Tibial nerve (tissue), 4 donors: ENCODE results near the gene CEP95. TPM values are rescaled to one million over a fixed set of nuclear protein-coding genes. Genes with fewer than 3 reads are reported as not detected.
"Not testable (repeated sequence)": the region's sequence is repeated elsewhere in the genome, so short reads cannot be mapped to it uniquely, and the experiment has no call there.

ENCODE experiments used
- DNase-seq, 2 donors: peaks; one replicate each; pipeline ENCODE4 v3.0.0-alpha.2; 2019; ENCODE audit warnings: low spot score in 2 of 2
- H3K27ac ChIP-seq, 4 donors: fragments of 200-600 bp; sonication (generic) in 3 of 4; one replicate each; pipeline ENCODE4 v1.5.1; 2017 to 2019; ENCODE audit warnings: mild to moderate bottlenecking in 1 of 4
- H3K27me3 ChIP-seq, 2 donors: fragments of 200-600 bp; sonication (generic) in 1 of 2; one replicate each; pipeline versions ENCODE4 v1.5.1 to v1.6.0; 2017 to 2019
- H3K36me3 ChIP-seq, 3 donors: fragments of 200-600 bp; sonication (generic); one replicate each; pipeline ENCODE4 v1.5.1; 2018 to 2019
- H3K4me1 ChIP-seq, 4 donors: fragments of 200-600 bp; sonication (generic) in 3 of 4; one replicate each; pipeline ENCODE4 v1.5.1; 2017 to 2019
- H3K4me3 ChIP-seq, 4 donors: fragments of 200-600 bp; sonication (generic) in 3 of 4; one replicate each; pipeline ENCODE4 v1.5.1; 2017 to 2019; ENCODE audit warnings: mild to moderate bottlenecking in 1 of 4, moderate library complexity in 1 of 4
- H3K9me3 ChIP-seq, 4 donors: fragments of 200-600 bp; sonication (generic) in 3 of 4; one replicate each; pipeline ENCODE4 v1.5.1; 2017 to 2019
- EP300 ChIP-seq, 2 donors: sonication (generic); formaldehyde crosslinking; IDR thresholded peaks; one replicate each; pipeline ENCODE4 v1.6.1; 2017; ENCODE audit warnings: antibody characterized with exemption in 2 of 2, mild to moderate bottlenecking in 1 of 2
- POLR2A ChIP-seq, 2 donors: fragments of 450-650 bp; IDR thresholded peaks; one replicate each; pipeline ENCODE4 v1.6.1; 2017; ENCODE audit warnings: antibody characterized with exemption in 2 of 2, mild to moderate bottlenecking in 2 of 2, moderate library complexity in 2 of 2
- WGBS, 2 donors: methylation state at CpG; one replicate each; pipeline ENCODE4 v1.1.5; 2018; 5-methylcytosine and 5-hydroxymethylcytosine counted together
- total RNA-seq, 4 donors: library from RNA; depleted of rRNA; stranded (reverse); fragments of >200 nt; gene quantifications; one replicate each; pipeline ENCODE4 v1.1.0, GENCODE V29; 2016
- TF ChIP-seq, protein P1 (sequence below), 5 experiments: fragments of 200-600 bp in 3 of 5; fragments of 450-650 bp in 2 of 5; sonication (generic) in 3 of 5; IDR thresholded peaks; one replicate each; pipeline ENCODE4 v1.5.1; 2016 to 2019; ENCODE audit warnings: antibody characterized with exemption in 5 of 5, mild to moderate bottlenecking in 3 of 5, moderate library complexity in 2 of 5

CEP95 gene
- total RNA-seq, 4 donors from 2014 or later, result 45.7 to 73.9 (median 59.3) TPM

DNA sequence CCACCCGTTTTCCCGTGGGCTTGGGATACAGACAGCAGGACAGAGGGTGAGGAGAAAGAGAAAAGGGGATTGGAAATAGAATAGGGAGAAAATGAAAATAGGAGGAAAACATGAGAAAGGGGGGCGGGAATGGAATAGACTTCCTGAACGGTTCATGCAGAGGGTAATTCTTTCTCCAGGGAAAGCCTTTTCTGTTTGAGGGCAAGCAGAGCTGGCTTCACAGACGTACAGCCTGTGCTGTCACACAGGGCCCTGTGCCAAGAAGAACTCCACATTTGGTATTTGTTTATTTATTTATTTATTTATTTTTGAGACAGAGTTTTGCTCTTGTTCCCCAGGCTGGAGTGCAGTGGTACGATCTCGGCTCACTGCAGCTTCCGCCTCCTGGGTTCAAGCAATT is 45.8 kb upstream of the CEP95 start:
- H3K4me1 ChIP-seq, result peaks cover 0 to 22% (median 12%) of the 10 kb centered on the region in 4 donors
- TF ChIP-seq, protein P1, sequence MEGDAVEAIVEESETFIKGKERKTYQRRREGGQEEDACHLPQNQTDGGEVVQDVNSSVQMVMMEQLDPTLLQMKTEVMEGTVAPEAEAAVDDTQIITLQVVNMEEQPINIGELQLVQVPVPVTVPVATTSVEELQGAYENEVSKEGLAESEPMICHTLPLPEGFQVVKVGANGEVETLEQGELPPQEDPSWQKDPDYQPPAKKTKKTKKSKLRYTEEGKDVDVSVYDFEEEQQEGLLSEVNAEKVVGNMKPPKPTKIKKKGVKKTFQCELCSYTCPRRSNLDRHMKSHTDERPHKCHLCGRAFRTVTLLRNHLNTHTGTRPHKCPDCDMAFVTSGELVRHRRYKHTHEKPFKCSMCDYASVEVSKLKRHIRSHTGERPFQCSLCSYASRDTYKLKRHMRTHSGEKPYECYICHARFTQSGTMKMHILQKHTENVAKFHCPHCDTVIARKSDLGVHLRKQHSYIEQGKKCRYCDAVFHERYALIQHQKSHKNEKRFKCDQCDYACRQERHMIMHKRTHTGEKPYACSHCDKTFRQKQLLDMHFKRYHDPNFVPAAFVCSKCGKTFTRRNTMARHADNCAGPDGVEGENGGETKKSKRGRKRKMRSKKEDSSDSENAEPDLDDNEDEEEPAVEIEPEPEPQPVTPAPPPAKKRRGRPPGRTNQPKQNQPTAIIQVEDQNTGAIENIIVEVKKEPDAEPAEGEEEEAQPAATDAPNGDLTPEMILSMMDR (IDR thresholded peaks at IDR 0.05), result no peak
- TF ChIP-seq POLR2A (IDR thresholded peaks at IDR 0.05), result no peak
- TF ChIP-seq EP300 (IDR thresholded peaks at IDR 0.05), result no peak
- WGBS, 2 donors, result 53 to 57% methylated on average over 8 of the region's 8 CpGs
- no peak overlapping the region for H3K4me3 ChIP-seq
- H3K27ac ChIP-seq, result no peak overlapping the region
- no peak for DNase-seq
- H3K36me3 ChIP-seq, result no peaks in the 10 kb centered on the region
- no peaks in the 10 kb centered on the region for H3K9me3 ChIP-seq
- no peaks in the 10 kb centered on the region for H3K27me3 ChIP-seq

DNA sequence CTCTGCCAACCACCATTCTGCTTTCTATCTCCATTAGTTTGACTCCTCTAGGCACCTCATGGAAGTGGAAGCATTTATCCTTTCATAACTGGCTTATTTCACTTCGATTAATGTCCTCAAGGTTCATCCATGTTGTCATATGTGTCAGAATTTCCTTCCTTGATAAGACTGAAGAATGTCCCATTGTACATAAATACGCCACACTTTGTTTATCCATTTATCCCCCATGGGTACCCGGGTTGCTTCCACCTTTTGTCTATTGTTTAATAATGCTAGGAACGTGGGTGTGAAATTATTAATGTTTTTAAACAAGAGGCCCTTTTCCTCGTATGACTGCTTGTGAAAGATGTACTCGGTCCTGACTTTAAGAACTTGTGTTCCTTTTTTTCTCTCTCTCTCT is 45.0 kb upstream of the CEP95 start:
- Histone ChIP-seq H3K4me3 (no peak overlapping the region), H3K4me1 (peaks cover 0 to 22% (median 7%) of the 10 kb centered on the region in 4 donors), H3K27ac (no peak overlapping the region), H3K36me3 (no peaks in the 10 kb centered on the region), H3K27me3 (no peaks in the 10 kb centered on the region), H3K9me3 (no peaks in the 10 kb centered on the region)
- 42 to 44% methylated on average over 6 of the region's 6 CpGs for WGBS, 2 donors
- TF ChIP-seq POLR2A (IDR thresholded peaks at IDR 0.05) (no peak), EP300 (IDR thresholded peaks at IDR 0.05) (no peak)
- TF ChIP-seq, protein P1 (IDR thresholded peaks at IDR 0.05), result no peak
- no peak for DNase-seq

DNA sequence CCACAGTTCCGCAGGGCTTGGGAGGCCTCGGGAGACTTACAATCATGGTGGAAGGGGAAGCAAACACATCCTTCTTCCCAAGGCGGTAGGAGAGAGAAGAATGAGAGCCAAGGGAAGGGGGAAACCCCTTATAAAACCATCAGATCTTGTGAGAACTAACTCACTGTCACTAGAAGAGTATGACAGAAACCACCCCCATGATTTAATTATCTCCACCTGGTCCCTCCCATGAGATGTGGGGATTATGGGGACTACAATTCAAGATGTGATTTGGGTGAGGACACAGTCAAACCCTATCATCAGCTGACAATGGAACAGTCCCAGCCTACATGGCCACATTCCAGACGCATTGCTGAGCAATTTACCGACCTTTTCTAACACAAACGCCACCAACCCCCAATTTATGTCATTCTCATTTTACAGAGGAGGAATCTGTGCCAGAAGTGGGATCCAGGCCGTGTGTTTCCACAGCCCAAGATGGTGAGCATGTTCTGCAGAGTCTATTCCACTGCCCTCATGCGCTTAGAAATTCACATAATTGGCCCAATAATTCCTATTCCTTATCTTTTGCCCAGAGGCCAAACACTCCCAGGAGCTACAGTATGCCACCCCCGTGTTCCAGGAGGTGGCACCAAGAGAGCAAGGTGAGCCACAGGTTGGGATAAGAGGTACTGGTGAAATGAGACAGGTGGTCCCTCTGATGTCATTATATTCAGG is 40.6 kb upstream of the CEP95 start:
- H3K9me3 ChIP-seq, result no peaks in the 10 kb centered on the region
- 51 to 55% methylated on average over 9 of the region's 9 CpGs for WGBS, 2 donors
- TF ChIP-seq POLR2A (IDR thresholded peaks at IDR 0.05) (no peak), EP300 (IDR thresholded peaks at IDR 0.05) (no peak)
- TF ChIP-seq, protein P1 (IDR thresholded peaks at IDR 0.05), result no peak
- peaks cover 0 to 1% (median 0%) of the 10 kb centered on the region in 4 donors for H3K4me1 ChIP-seq
- DNase-seq, result no peak
- no peak overlapping the region for H3K27ac ChIP-seq
- peaks cover 0 to 10% (median 0%) of the 10 kb centered on the region in 3 donors for H3K36me3 ChIP-seq
- H3K4me3 ChIP-seq, result no peak overlapping the region
- H3K27me3 ChIP-seq, result no peaks in the 10 kb centered on the region

DNA sequence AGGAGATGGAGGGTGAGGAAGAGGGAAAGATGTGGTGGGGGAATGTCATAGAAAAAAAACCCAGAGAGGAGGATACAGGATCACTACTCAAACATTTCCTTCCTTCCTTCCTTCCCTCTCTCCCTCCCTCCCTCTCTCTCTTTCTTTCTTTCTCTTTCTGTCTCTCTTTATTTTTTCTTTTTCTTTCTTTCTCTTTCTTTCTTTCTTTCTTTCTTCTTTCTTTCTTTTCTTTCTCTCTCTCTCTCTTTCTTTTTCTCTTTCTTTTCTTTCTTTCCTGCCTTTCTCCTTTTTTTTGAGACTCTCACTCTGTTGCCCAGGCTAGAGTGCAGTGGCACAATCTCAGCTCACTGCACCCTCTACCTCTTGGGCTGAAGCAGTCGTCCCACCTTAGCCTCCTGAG is 39.9 kb upstream of the CEP95 start:
- not testable (repeated sequence) for H3K9me3 ChIP-seq, H3K4me1 ChIP-seq, H3K27me3 ChIP-seq, DNase-seq, H3K27ac ChIP-seq, H3K4me3 ChIP-seq
- peaks cover 0 to 10% (median 0%) of the 10 kb centered on the region in 3 donors for H3K36me3 ChIP-seq
- WGBS, 2 donors, result 74 to 80% methylated on average over 1 of the region's 1 CpG

DNA sequence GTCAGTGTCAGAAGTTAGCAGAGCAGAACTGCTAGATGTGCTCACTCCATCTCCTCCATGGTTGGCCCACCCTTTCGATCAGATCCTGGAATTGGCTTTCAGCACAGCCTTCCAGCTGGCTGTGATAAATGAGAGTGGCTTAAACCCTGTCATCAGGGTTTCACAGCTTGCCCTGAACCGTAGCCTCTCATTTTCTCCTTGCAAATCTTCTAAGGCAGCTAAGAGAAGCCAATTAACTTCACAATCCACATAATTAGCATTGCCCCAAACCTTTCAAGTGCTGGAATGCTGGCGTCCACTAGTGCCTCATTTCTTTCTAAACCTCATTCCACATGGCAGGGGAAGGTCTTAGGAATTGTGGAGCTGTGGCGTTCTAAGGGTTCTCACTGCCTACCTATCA is 36.2 kb upstream of the CEP95 start:
- no peak overlapping the region for H3K27ac ChIP-seq
- H3K36me3 ChIP-seq, result peaks cover 0 to 10% (median 0%) of the 10 kb centered on the region in 3 donors
- 48 to 63% methylated on average over 4 of the region's 4 CpGs for WGBS, 2 donors
- no peaks in the 10 kb centered on the region for H3K9me3 ChIP-seq
- H3K4me3 ChIP-seq, result no peak overlapping the region
- H3K27me3 ChIP-seq, result no peaks in the 10 kb centered on the region
- no peak for TF ChIP-seq EP300 (IDR thresholded peaks at IDR 0.05)
- TF ChIP-seq POLR2A (IDR thresholded peaks at IDR 0.05), result no peak
- no peak for DNase-seq
- no peaks in the 10 kb centered on the region for H3K4me1 ChIP-seq

DNA sequence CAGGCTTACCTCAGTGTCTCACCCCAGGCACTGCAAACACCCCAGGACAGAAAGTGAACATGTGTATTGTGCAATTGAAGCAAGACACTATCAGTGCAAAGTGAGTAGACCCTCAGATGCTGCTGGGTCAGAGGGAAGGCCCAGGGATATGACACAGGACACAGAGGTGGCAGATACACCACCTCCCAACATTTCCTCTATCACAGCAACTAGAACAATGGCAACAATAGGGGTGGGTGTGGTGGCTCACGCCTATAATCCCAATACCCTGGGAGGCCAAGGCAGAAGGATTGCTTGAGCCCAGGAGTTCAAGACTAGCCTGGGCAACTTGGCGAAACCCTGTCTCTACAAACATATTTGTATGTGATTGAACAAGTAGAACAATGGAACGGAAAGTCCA is 35.3 kb upstream of the CEP95 start:
- WGBS, 2 donors, result 89 to 94% methylated on average over 3 of the region's 3 CpGs
- H3K27me3 ChIP-seq, result no peaks in the 10 kb centered on the region
- H3K27ac ChIP-seq, result no peak overlapping the region
- H3K4me3 ChIP-seq, result no peak overlapping the region
- no peaks in the 10 kb centered on the region for H3K9me3 ChIP-seq
- peaks cover 0 to 13% (median 0%) of the 10 kb centered on the region in 3 donors for H3K36me3 ChIP-seq
- TF ChIP-seq POLR2A (IDR thresholded peaks at IDR 0.05), result no peak
- TF ChIP-seq, protein P1 (IDR thresholded peaks at IDR 0.05), result no peak
- no peak for TF ChIP-seq EP300 (IDR thresholded peaks at IDR 0.05)
- H3K4me1 ChIP-seq, result no peaks in the 10 kb centered on the region
- no peak for DNase-seq
